Suprapubic skin (tissue), 4 donors: ENCODE data around the gene PKM.

Experiments
- CTCF ChIP-seq, 2 donors: fragments of 200-600 bp in 1 of 2; fragments of 450-650 bp in 1 of 2; sonication (generic) in 1 of 2; IDR thresholded peaks; one replicate each; pipeline ENCODE4 v1.5.1; 2016 to 2019; ENCODE audit warnings: antibody characterized with exemption in 2 of 2, mild to moderate bottlenecking in 1 of 2, moderate library complexity in 1 of 2
- EP300 ChIP-seq: sonication (generic); formaldehyde crosslinking; IDR thresholded peaks from one replicate; pipeline ENCODE4 v1.6.1; 2017; ENCODE audit warnings: antibody characterized with exemption
- POLR2A ChIP-seq, 2 donors: fragments of 450-650 bp; IDR thresholded peaks; one replicate each; pipeline ENCODE4 v1.6.1; 2017; ENCODE audit warnings: antibody characterized with exemption in 2 of 2, mild to moderate bottlenecking in 2 of 2, moderate library complexity in 2 of 2
- POLR2AphosphoS5 ChIP-seq, 3 donors: sonication (generic); formaldehyde crosslinking; IDR thresholded peaks; one replicate each; pipeline ENCODE4 v1.6.1; 2017; ENCODE audit warnings: antibody characterized with exemption in 3 of 3

GRCh38 chr15:72217216-72217615 lies 13.8 kb downstream of the PKM start:
- no peak for TF ChIP-seq POLR2A (IDR thresholded peaks at IDR 0.05)
- no peak for TF ChIP-seq CTCF (IDR thresholded peaks at IDR 0.05)
- TF ChIP-seq POLR2AphosphoS5 (IDR thresholded peaks at IDR 0.05), result no peak
- TF ChIP-seq EP300, result no peak
